ENCODE measurements around the gene FAM3A. TPM values are rescaled to one million over a fixed set of nuclear protein-coding genes. Genes with fewer than 3 reads are reported as not detected.

The FAM3A gene
- total RNA-seq, 2 experiments from 2014 or later, result 16.4 to 21.9 TPM

- Histone ChIP-seq H3K4me1 (ENCODE audit: insufficient read depth, low read length, poor library complexity, severe bottlenecking) (no peaks in the 10 kb centered on the region), H3K36me3 (ENCODE audit: insufficient read depth, low read length) (peaks cover 9% of the 10 kb centered on the region), H3K79me2 (ENCODE audit: insufficient read depth, low read depth, low read length) (no peaks in the 10 kb centered on the region), H4K20me1 (ENCODE audit: insufficient read depth, low read length) (no peaks in the 10 kb centered on the region), H3K9me2 (ENCODE audit: insufficient read depth, low read length) (no peaks in the 10 kb centered on the region), H3K4me3 (ENCODE audit: low read depth, low read length, poor library complexity, severe bottlenecking) (no peak overlapping the region), H3K27ac (ENCODE audit: low read depth, low read length, poor library complexity, severe bottlenecking) (no peak overlapping the region), H3K9me3 (ENCODE audit: low read length) (no peaks in the 10 kb centered on the region), H3K4me2 (ENCODE audit: low read length) (no peak overlapping the region), H2AFZ (ENCODE audit: low read length) (no peak overlapping the region)
- ChIA-PET CTCF (ENCODE audit: unreplicated experiment) (no interaction called here), POLR2A (no interaction called here)
- no TSS peak for BruUV-seq (replicated peaks)
- DNase-seq (ENCODE audit: low spot score), result no peak
- intact Hi-C loops (cut with micrococcal nuclease; ENCODE audit: unreplicated experiment), result no loop called here
- TF ChIP-seq, protein P1, sequence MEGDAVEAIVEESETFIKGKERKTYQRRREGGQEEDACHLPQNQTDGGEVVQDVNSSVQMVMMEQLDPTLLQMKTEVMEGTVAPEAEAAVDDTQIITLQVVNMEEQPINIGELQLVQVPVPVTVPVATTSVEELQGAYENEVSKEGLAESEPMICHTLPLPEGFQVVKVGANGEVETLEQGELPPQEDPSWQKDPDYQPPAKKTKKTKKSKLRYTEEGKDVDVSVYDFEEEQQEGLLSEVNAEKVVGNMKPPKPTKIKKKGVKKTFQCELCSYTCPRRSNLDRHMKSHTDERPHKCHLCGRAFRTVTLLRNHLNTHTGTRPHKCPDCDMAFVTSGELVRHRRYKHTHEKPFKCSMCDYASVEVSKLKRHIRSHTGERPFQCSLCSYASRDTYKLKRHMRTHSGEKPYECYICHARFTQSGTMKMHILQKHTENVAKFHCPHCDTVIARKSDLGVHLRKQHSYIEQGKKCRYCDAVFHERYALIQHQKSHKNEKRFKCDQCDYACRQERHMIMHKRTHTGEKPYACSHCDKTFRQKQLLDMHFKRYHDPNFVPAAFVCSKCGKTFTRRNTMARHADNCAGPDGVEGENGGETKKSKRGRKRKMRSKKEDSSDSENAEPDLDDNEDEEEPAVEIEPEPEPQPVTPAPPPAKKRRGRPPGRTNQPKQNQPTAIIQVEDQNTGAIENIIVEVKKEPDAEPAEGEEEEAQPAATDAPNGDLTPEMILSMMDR (conservative IDR thresholded peaks at IDR 0.05; ENCODE audit: low read length), result no peak
- no peak for TF ChIP-seq EZH2phosphoT487 (IDR thresholded peaks at IDR 0.05; ENCODE audit: borderline replicate concordance, low read depth, low read length)
Measured at GRCh38 chrX:154507673-154508383, 8.2 kb downstream of the FAM3A start.

GRCh38 chrX:154506483-154507332, 9.3 kb downstream of the FAM3A start:
- ChIA-PET CTCF (ENCODE audit: unreplicated experiment) (no interaction called here), POLR2A (no interaction called here)
- intact Hi-C loops (cut with micrococcal nuclease; ENCODE audit: unreplicated experiment), result no loop called here
- H3K4me2 ChIP-seq (ENCODE audit: low read length), result no peak overlapping the region
- TF ChIP-seq EZH2phosphoT487 (IDR thresholded peaks at IDR 0.05; ENCODE audit: borderline replicate concordance, low read depth, low read length), result no peak
- TF ChIP-seq, protein P1 (conservative IDR thresholded peaks at IDR 0.05; ENCODE audit: low read length), result no peak
- no peak for DNase-seq (ENCODE audit: low spot score)
- no peaks in the 10 kb centered on the region for H3K79me2 ChIP-seq (ENCODE audit: insufficient read depth, low read depth, low read length)
- no peak overlapping the region for H3K4me3 ChIP-seq (ENCODE audit: low read depth, low read length, poor library complexity, severe bottlenecking)
- H3K36me3 ChIP-seq (ENCODE audit: insufficient read depth, low read length), result peaks cover 9% of the 10 kb centered on the region
- no peak overlapping the region for H3K27ac ChIP-seq (ENCODE audit: low read depth, low read length, poor library complexity, severe bottlenecking)
- no peaks in the 10 kb centered on the region for H4K20me1 ChIP-seq (ENCODE audit: insufficient read depth, low read length)
- H3K4me1 ChIP-seq (ENCODE audit: insufficient read depth, low read length, poor library complexity, severe bottlenecking), result no peaks in the 10 kb centered on the region
- BruUV-seq (replicated peaks), result no TSS peak
- H3K9me3 ChIP-seq (ENCODE audit: low read length), result no peaks in the 10 kb centered on the region
- no peak overlapping the region for H2AFZ ChIP-seq (ENCODE audit: low read length)
- no peaks in the 10 kb centered on the region for H3K9me2 ChIP-seq (ENCODE audit: insufficient read depth, low read length)

GRCh38 chrX:154505734-154506133, 10.3 kb downstream of the FAM3A start:
- H3K36me3 ChIP-seq (ENCODE audit: insufficient read depth, low read length), result peaks cover 9% of the 10 kb centered on the region
- H4K20me1 ChIP-seq (ENCODE audit: insufficient read depth, low read length), result no peaks in the 10 kb centered on the region
- H3K4me2 ChIP-seq (ENCODE audit: low read length), result no peak overlapping the region
- no peaks in the 10 kb centered on the region for H3K9me2 ChIP-seq (ENCODE audit: insufficient read depth, low read length)
- no TSS peak for BruUV-seq (replicated peaks)
- H3K9me3 ChIP-seq (ENCODE audit: low read length), result no peaks in the 10 kb centered on the region
- no peak overlapping the region for H3K4me3 ChIP-seq (ENCODE audit: low read depth, low read length, poor library complexity, severe bottlenecking)
- no peaks in the 10 kb centered on the region for H3K4me1 ChIP-seq (ENCODE audit: insufficient read depth, low read length, poor library complexity, severe bottlenecking)
- no peaks in the 10 kb centered on the region for H3K79me2 ChIP-seq (ENCODE audit: insufficient read depth, low read depth, low read length)
- no peak for DNase-seq (ENCODE audit: low spot score)
- H2AFZ ChIP-seq (ENCODE audit: low read length), result no peak overlapping the region
- TF ChIP-seq, protein P1 (conservative IDR thresholded peaks at IDR 0.05; ENCODE audit: low read length), result no peak
- no peak for TF ChIP-seq EZH2phosphoT487 (IDR thresholded peaks at IDR 0.05; ENCODE audit: borderline replicate concordance, low read depth, low read length)
- H3K27ac ChIP-seq (ENCODE audit: low read depth, low read length, poor library complexity, severe bottlenecking), result no peak overlapping the region
- POLR2A ChIA-PET, result no interaction called here
- CTCF ChIA-PET (ENCODE audit: unreplicated experiment), result no interaction called here
- intact Hi-C loops (cut with micrococcal nuclease; ENCODE audit: unreplicated experiment), result no loop called here
